HG03060 (cell line): ENCODE data around the gene HAUS6.
"Not testable (repeated sequence)": the region's sequence is repeated elsewhere in the genome, so short reads cannot be mapped to it uniquely, and the experiment has no call there.

Source experiments
- ATAC-seq: cut with Tn5 transposase; IDR thresholded peaks from one replicate; pipeline ENCODE4 v1.9.1; 2021; ENCODE audit warnings: low read depth, moderate number of reproducible peaks; ENCODE audit not compliant: unreplicated experiment

HAUS6 gene

GRCh38 chr9:19117039-19117716 is 14.5 kb upstream of the HAUS6 start:
- no peak for ATAC-seq

- ATAC-seq: no peak
Measured at GRCh38 chr9:19116107-19116790, 13.5 kb upstream of the HAUS6 start.

DNA sequence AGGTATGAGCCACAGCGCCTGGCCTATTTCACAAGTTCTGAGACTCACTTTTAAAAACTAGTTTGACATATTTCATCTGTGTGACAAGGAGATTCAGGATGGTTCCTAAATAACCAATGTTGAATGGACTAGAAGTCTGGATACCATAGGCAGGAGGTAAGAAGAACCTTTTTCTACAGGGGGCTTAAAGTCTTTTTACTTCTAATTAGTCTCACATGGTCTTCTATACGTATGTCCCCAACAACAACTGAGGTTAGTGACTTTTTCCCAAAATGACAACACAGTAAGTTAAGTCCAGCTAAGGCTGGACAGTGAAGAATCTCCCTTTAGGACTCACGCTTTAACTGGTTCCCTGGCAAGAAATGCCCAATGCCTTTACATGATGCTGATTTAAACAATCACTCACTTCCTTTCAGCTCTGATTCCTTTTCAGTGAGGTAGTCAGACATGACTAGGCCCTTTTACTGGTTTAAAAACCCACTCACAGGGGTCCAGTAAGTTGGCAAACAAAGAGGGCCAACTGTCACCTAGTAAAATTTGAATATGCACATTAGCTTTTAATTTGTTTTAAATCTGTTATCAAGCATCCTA is 12.1 kb upstream of the HAUS6 start:
- no peak for ATAC-seq

DNA sequence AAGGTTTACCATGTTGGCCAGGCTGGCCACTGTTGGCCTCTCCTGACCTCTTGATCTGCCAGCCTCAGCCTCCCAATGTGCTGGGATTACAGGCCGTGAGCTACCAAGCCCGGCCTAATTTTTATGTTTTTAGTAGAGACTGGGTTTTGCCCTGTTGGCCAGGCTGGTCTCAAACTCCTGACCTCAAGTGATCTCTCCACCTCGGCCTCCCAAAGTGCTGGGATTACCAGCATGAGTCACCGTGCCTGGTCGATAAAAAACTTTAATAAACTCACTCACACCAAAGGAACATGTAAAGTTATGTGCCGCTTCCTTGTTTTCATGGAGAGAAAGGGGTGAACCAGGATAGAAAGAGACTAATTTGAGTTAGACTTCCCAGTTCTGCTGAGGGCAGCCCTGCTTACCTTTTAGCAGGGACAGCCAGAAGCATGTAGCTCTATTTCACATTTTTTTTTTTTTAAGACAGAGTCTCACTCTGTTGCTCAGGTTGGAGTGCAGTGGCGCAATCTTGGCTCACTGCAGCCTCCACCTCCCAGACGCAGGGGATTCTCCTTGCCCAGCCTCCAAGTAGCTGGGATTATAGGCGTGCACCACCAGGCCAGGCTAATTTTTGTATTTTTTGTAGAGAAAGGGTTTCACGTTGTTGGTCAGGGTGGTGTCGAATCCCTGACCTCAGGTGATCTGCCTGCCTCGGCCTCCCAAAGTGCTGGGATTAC is 11.4 kb upstream of the HAUS6 start:
- no peak for ATAC-seq

GRCh38 chr9:19113064-19113611 is 10.4 kb upstream of the HAUS6 start:
- ATAC-seq: not testable (repeated sequence)

DNA sequence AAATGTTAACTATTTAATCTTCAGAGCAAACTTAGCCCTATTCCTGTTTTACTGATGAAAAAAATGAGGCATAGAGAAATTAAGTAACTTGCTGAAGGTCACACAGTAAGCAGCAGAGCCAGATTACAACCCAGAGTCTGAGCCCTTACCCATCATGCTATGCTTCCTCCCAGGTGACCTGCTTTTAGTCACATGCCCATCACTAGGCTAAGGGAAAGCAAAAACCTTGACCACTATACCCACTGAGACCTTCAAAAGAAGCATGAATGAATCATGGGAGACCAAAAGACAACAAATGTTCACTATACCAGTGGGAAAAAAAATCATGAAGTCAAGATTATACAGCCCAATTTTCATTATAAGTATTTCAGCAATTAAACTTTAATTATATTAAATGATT is 5.3 kb upstream of the HAUS6 start:
- ATAC-seq: no peak

GRCh38 chr9:19104515-19105282 is 2.0 kb upstream of the HAUS6 start:
- no peak for ATAC-seq

DNA sequence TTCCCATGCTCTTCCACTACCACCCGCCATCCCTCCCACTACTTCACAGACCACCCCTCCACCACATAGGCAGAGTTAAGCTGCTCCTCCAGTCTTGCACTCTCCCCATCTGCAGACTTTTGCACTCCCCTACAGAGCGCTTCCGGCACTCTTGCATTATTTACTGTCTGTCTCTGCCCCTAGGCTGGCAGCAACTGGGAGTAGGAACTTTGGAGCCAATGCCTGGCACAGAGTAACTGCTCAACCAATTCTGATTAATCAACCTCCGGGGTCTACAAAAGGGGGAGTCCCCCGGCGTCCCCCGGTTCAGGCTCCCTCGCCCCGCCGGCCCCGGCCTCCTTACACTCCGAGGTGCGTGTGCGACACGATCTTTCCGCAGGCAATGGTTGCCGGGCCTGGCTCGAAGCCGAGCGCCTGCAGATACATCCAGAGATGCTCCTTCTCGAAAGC is 498 bp downstream of the HAUS6 start:
- ATAC-seq: peak; percentile 19

- ATAC-seq: no peak
Measured at GRCh38 chr9:19101203-19101602, 1.5 kb downstream of the HAUS6 start.

DNA sequence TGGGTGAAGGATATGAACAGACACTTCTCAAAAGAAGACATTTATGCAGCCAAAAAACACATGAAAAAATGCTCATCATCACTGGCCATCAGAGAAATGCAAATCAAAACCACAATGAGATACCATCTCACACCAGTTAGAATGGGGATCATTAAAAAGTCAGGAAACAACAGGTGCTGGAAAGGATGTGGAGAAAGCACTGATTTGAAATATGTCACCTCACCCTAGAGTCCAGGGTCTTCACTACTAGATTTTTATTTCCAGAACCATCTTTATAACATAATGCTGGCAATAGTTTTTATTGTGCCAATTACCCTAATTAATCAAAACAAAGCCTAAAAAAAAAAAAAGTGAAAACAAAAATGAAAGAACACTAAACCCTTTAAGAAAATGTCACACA is 5.3 kb downstream of the HAUS6 start:
- not testable (repeated sequence) for ATAC-seq

DNA sequence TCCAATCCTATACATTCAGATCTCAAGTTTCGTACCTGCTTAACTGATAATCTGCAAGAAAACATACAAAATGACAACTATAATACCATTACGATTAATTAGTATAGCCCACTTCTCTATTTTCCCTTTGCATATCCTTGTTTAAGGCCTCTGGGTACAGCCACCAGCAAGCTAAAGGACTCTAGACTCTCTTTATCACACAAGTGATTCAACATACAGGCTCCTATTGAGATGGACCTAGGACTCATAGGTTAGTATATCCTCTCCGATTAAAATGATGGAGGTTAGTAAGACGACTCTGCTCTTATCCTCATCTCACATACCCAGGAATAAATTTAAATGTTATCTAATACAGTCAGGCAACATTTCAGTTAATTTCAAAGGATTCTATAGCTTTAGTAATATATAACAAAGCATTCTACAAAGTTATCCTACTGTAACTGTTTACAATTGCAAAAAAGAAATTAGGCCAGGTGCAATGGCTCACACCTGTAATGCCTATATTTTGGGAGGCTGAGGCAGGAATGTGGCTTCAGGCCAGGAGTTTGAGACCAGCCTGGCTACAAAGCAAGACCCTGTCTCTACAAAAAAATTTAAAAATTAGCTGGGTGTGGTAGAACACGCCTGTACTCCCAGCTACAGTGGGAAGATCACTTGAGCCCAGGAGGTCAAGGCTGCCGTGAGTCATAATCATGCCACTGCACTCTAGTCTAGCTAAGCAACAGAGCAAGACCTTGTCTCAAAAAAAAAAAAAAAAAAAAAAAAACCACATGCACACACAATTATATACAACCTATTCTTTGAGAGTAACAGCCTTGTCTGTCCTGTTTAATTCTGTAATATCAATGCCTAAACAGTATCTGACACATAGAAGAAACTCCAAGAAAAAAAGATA is 15.4 kb downstream of the HAUS6 start:
- no peak for ATAC-seq

DNA sequence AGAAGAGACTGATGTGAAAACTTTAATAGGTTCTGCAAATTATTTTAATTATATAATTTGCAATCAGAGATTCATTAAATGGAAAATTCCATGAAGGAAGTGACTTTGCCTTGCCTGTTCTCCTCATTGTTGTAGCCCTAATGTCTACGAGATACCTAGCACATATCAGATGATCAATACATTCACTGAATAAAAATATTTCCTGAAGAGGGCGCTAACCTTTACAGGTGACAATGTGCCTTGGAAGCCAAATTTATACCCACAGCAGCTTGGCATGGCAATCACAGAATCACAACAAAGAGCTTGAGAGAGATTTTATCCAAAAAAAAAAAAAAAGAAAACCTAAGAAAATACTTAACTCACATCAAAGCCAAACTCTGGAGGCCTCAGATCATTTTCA is 17.4 kb downstream of the HAUS6 start:
- no peak for ATAC-seq

GRCh38 chr9:19074836-19075235 is 27.9 kb downstream of the HAUS6 start:
- ATAC-seq: no peak

DNA sequence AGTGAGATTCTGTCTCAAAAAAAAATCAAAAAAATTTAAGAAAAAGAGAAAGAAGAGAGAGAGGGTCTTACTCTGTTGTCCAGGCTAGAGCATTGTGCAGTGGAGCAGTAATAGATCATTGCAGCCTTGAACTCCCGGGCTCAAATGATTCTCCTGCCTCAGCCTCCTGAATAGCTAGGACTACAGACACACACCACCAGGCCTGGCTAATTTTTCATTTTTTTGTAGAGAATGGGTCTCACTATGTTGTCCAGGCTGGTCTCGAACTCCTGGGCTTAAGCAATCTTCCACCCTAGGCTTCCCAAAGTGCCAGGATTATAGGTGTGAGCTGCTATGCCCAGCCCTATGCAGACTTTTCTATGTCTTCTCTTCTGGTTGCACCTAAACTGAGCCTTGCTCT is 28.5 kb downstream of the HAUS6 start:
- no peak for ATAC-seq

DNA sequence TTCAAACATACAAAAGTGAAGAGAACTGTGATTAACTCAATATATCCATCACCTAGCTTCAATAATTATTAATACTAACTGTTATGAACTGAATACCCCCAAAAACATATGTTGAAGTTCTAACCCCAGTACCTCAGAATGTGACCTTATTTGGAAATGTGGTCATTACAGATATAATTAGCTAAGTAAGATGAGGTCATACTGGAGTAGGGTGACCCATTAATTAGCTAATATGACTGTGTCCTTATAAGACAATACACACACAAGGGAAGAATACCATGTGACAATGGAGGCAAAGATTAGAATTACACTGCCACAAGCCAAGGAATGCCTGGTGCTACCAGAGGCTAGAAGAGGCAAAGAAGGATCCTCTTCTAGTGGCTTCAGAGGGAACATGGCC is 45.7 kb downstream of the HAUS6 start:
- ATAC-seq: no peak

GRCh38 chr9:19050637-19051591 is 51.8 kb downstream of the HAUS6 start:
- ATAC-seq: no peak

DNA sequence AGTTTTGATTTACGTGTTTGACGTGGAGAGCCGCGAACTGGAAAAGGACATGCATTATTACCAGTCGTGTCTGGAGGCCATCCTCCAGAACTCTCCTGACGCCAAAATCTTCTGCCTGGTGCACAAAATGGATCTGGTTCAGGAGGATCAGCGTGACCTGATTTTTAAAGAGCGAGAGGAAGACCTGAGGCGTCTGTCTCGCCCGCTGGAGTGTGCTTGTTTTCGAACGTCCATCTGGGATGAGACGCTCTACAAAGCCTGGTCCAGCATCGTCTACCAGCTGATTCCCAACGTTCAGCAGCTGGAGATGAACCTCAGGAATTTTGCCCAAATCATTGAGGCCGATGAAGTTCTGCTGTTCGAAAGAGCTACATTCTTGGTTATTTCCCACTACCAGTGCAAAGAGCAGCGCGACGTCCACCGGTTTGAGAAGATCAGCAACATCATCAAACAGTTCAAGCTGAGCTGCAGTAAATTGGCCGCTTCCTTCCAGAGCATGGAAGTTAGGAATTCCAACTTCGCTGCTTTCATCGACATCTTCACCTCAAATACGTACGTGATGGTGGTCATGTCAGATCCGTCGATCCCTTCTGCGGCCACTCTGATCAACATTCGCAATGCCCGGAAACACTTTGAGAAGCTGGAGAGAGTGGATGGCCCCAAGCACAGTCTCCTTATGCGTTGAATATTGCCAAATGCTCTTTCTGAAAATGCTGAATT is 52.6 kb downstream of the HAUS6 start:
- no peak for ATAC-seq
